Measurements from ENCODE around the gene GFRA4. TPM values are rescaled to one million over a fixed set of nuclear protein-coding genes. Genes with fewer than 3 reads are reported as not detected.

GFRA4 gene
- total and polyA plus RNA-seq, 2 donors (not counting 3 experiments of a cell fraction or from before 2014, with no cell fraction given): not detected

GRCh38 chr20:3658716-3659491 is 4.3 kb downstream of the GFRA4 start:
- DNase-seq (ENCODE audit: low read depth, low spot score): no peak
- intact Hi-C loops (cut with micrococcal nuclease) (no loop called here), dilution Hi-C loops (cut with MboI; ENCODE audit: extremely low pct_ligation_motif_present, low sequenced_read_pairs) (no loop called here)
- no peak overlapping the region for H2AFZ ChIP-seq (ENCODE audit: low read depth, low read length)
- no peaks in the 10 kb centered on the region for H3K9me1 ChIP-seq (replicated peaks; ENCODE audit: control insufficient read depth, extremely low read depth, insufficient read depth, low read length)
- ChIA-PET POLR2A (no interaction called here), CTCF (interaction anchor here (0.9 to 1.3 kb wide), 3 partner anchors 10 to 52 kb away, joined by 3 to 7 read pairs (median 3); no protein-coding TSS in a partner anchor)
- no peaks in the 10 kb centered on the region for H3K36me3 ChIP-seq (ENCODE audit: control insufficient read depth in 2 of 2, extremely low read depth in 1 of 2, insufficient read depth in 2 of 2, low read length in 2 of 2)
- peaks cover 28 to 44% of the 10 kb centered on the region in 2 experiments for H3K27me3 ChIP-seq (ENCODE audit: control insufficient read depth in 2 of 2, insufficient read depth in 2 of 2, low read length in 2 of 2)
- H3K27ac ChIP-seq (ENCODE audit: insufficient read depth, low read depth, low read length): no peak overlapping the region
- H3K9ac ChIP-seq (replicated peaks; ENCODE audit: extremely low read depth, insufficient read depth, low read length): no peak overlapping the region
- H4K20me1 ChIP-seq (replicated peaks; ENCODE audit: control insufficient read depth, extremely low read depth, insufficient read depth, low read length): no peaks in the 10 kb centered on the region
- no peaks in the 10 kb centered on the region for H3K79me2 ChIP-seq (ENCODE audit: control insufficient read depth, insufficient read depth, low read length)
- H3K4me2 ChIP-seq (ENCODE audit: insufficient read depth, low read length): no peak overlapping the region
- TF ChIP-seq, protein P1, sequence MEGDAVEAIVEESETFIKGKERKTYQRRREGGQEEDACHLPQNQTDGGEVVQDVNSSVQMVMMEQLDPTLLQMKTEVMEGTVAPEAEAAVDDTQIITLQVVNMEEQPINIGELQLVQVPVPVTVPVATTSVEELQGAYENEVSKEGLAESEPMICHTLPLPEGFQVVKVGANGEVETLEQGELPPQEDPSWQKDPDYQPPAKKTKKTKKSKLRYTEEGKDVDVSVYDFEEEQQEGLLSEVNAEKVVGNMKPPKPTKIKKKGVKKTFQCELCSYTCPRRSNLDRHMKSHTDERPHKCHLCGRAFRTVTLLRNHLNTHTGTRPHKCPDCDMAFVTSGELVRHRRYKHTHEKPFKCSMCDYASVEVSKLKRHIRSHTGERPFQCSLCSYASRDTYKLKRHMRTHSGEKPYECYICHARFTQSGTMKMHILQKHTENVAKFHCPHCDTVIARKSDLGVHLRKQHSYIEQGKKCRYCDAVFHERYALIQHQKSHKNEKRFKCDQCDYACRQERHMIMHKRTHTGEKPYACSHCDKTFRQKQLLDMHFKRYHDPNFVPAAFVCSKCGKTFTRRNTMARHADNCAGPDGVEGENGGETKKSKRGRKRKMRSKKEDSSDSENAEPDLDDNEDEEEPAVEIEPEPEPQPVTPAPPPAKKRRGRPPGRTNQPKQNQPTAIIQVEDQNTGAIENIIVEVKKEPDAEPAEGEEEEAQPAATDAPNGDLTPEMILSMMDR (IDR thresholded peaks at IDR 0.05; ENCODE audit: extremely low read depth in 1 of 2, insufficient read depth in 1 of 2, low read depth in 1 of 2, low read length in 2 of 2): no peak
- no TSS peak for BruUV-seq (replicated peaks)
- FAIRE-seq: no peak
- no peak overlapping the region for H3K4me3 ChIP-seq (replicated peaks in 1 of 3; ENCODE audit: insufficient read depth in 1 of 3, low read depth in 1 of 3, low read length in 3 of 3)
- H3K9me3 ChIP-seq (replicated peaks; ENCODE audit: control insufficient read depth, insufficient read depth, low read length): no peaks in the 10 kb centered on the region
- H3K4me1 ChIP-seq (ENCODE audit: control insufficient read depth, extremely low read depth, insufficient read depth, low read length): no peaks in the 10 kb centered on the region

- no peaks in the 10 kb centered on the region for H4K20me1 ChIP-seq (replicated peaks; ENCODE audit: control insufficient read depth, extremely low read depth, insufficient read depth, low read length)
- no TSS peak for BruUV-seq (replicated peaks)
- POLR2A ChIA-PET: no interaction called here
- dilution Hi-C loops (cut with MboI; ENCODE audit: extremely low pct_ligation_motif_present, low sequenced_read_pairs) (no loop called here), intact Hi-C loops (cut with micrococcal nuclease) (no loop called here)
- no peaks in the 10 kb centered on the region for H3K36me3 ChIP-seq (ENCODE audit: control insufficient read depth in 2 of 2, extremely low read depth in 1 of 2, insufficient read depth in 2 of 2, low read length in 2 of 2)
- H3K4me1 ChIP-seq (ENCODE audit: control insufficient read depth, extremely low read depth, insufficient read depth, low read length): no peaks in the 10 kb centered on the region
- H2AFZ ChIP-seq (ENCODE audit: low read depth, low read length): no peak overlapping the region
- no peak overlapping the region for H3K9ac ChIP-seq (replicated peaks; ENCODE audit: extremely low read depth, insufficient read depth, low read length)
- CTCF ChIA-PET: interaction anchor here (0.9 to 1.3 kb wide), 3 partner anchors 10 to 53 kb away, joined by 3 to 7 read pairs (median 3); no protein-coding TSS in a partner anchor
- H3K79me2 ChIP-seq (ENCODE audit: control insufficient read depth, insufficient read depth, low read length): no peaks in the 10 kb centered on the region
- H3K27me3 ChIP-seq (ENCODE audit: control insufficient read depth in 2 of 2, insufficient read depth in 2 of 2, low read length in 2 of 2): peaks cover 26 to 40% of the 10 kb centered on the region in 2 experiments
- no peaks in the 10 kb centered on the region for H3K9me1 ChIP-seq (replicated peaks; ENCODE audit: control insufficient read depth, extremely low read depth, insufficient read depth, low read length)
- FAIRE-seq: no peak
- H3K4me3 ChIP-seq (replicated peaks in 1 of 3; ENCODE audit: insufficient read depth in 1 of 3, low read depth in 1 of 3, low read length in 3 of 3): no peak overlapping the region
- TF ChIP-seq MAX (IDR thresholded peaks at IDR 0.05; ENCODE audit: insufficient read depth, insufficient read length): no peak
- TF ChIP-seq, protein P1 (IDR thresholded peaks at IDR 0.05; ENCODE audit: extremely low read depth in 1 of 2, insufficient read depth in 1 of 2, low read depth in 1 of 2, low read length in 2 of 2): no peak
- no peak for TF ChIP-seq JUN (IDR thresholded peaks at IDR 0.05; ENCODE audit: borderline replicate concordance, insufficient read depth, insufficient read length, low read depth)
- no peak for TF ChIP-seq POLR2A (IDR thresholded peaks at IDR 0.05; ENCODE audit: low read depth, low read length)
- no peak for TF ChIP-seq MYC (IDR thresholded peaks at IDR 0.05; ENCODE audit: low read depth, low read length)
- TF ChIP-seq GATA2 (IDR thresholded peaks at IDR 0.05; ENCODE audit: insufficient read depth, insufficient read length, low read depth, low read length): no peak
- no peak for TF ChIP-seq POLR2AphosphoS5 (IDR thresholded peaks at IDR 0.05; ENCODE audit: insufficient read depth, low read depth, low read length)
- no peak for TF ChIP-seq EZH2 (IDR thresholded peaks at IDR 0.05; ENCODE audit: borderline replicate concordance, low read depth, low read length, severe bottlenecking)
- TF ChIP-seq FOS (IDR thresholded peaks at IDR 0.05; ENCODE audit: borderline replicate concordance, insufficient read depth, low read length): no peak
- no peak for DNase-seq (ENCODE audit: low read depth, low spot score)
- H3K4me2 ChIP-seq (ENCODE audit: insufficient read depth, low read length): no peak overlapping the region
- no peaks in the 10 kb centered on the region for H3K9me3 ChIP-seq (replicated peaks; ENCODE audit: control insufficient read depth, insufficient read depth, low read length)
- H3K27ac ChIP-seq (ENCODE audit: insufficient read depth, low read depth, low read length): no peak overlapping the region
Measured at GRCh38 chr20:3658019-3658715, 5.0 kb downstream of the GFRA4 start.

Data from endothelial cell of umbilical vein (primary cell).